Mesendoderm (in vitro differentiated cells): ENCODE data around the gene FADS2.
"Not testable (repeated sequence)": the region's sequence is repeated elsewhere in the genome, so short reads cannot be mapped to it uniquely, and the experiment has no call there.

Source experiments
- DNase-seq: peaks from one replicate; pipeline ENCODE4 v3.0.0; 2013
- H2AK5ac ChIP-seq: 2 replicates; pipeline ENCODE4 v1.6.1; 2013; ENCODE audit warnings: low read length, inconsistent platforms
- H2BK120ac ChIP-seq: 2 replicates; pipeline ENCODE4 v1.6.1; 2013; ENCODE audit warnings: low read depth, mild to moderate bottlenecking, low read length, moderate library complexity, mixed read lengths
- H2BK15ac ChIP-seq: replicated peaks from 2 replicates; pipeline ENCODE4 v1.6.1; 2013; ENCODE audit warnings: low read depth, mild to moderate bottlenecking, moderate library complexity
- H2BK5ac ChIP-seq: 2 replicates; pipeline ENCODE4 v1.6.1; 2013; ENCODE audit warnings: low read length, inconsistent platforms
- H3K18ac ChIP-seq: 2 replicates; pipeline ENCODE4 v1.6.1; 2013; ENCODE audit warnings: mild to moderate bottlenecking, low read length, mixed read lengths
- H3K23ac ChIP-seq: one replicate; pipeline ENCODE4 v1.6.1; 2013; ENCODE audit warnings: low read length
- H3K27ac ChIP-seq: 2 replicates; pipeline ENCODE4 v1.5.1; 2013; ENCODE audit warnings: low read depth, mild to moderate bottlenecking, inconsistent platforms, low read length, moderate library complexity
- H3K27me3 ChIP-seq: 2 replicates; pipeline ENCODE4 v1.6.1; 2013; ENCODE audit warnings: low read length, control low read depth, mild to moderate bottlenecking, inconsistent platforms; ENCODE audit not compliant: insufficient read depth, poor library complexity
- H3K36me3 ChIP-seq: 2 replicates; pipeline ENCODE4 v1.6.1; 2013; ENCODE audit warnings: low read length, inconsistent platforms; ENCODE audit not compliant: control insufficient read depth, insufficient read depth
- H3K4ac ChIP-seq: one replicate; pipeline ENCODE4 v1.6.1; 2013; ENCODE audit warnings: low read depth, mild to moderate bottlenecking, low read length, moderate library complexity
- H3K4me1 ChIP-seq: 2 replicates; pipeline ENCODE4 v1.6.1; 2013; ENCODE audit warnings: low read depth, low read length, inconsistent platforms; ENCODE audit not compliant: control insufficient read depth
- H3K4me2 ChIP-seq: 2 replicates; pipeline ENCODE4 v1.6.1; 2013; ENCODE audit warnings: low read length
- H3K4me3 ChIP-seq: 2 replicates; pipeline ENCODE4 v1.5.1; 2013; ENCODE audit warnings: mild to moderate bottlenecking, low read length
- H3K56ac ChIP-seq: one replicate; pipeline ENCODE4 v1.6.1; 2013; ENCODE audit warnings: low read length
- H3K79me1 ChIP-seq: 2 replicates; pipeline ENCODE4 v1.6.1; 2013; ENCODE audit warnings: low read length, inconsistent platforms
- H3K79me2 ChIP-seq: 2 replicates; pipeline ENCODE4 v1.6.1; 2013; ENCODE audit warnings: mild to moderate bottlenecking, low read length; ENCODE audit not compliant: control insufficient read depth, insufficient read depth
- H3K9ac ChIP-seq: 2 replicates; pipeline ENCODE4 v1.6.1; 2013; ENCODE audit warnings: low read length, inconsistent platforms
- H4K5ac ChIP-seq: one replicate; pipeline ENCODE4 v1.6.1; 2013; ENCODE audit warnings: low read length
- H4K8ac ChIP-seq: one replicate; pipeline ENCODE4 v1.6.1; 2013; ENCODE audit warnings: low read depth, mild to moderate bottlenecking, control low read depth, low read length, moderate library complexity
- WGBS: extraction: QIAGEN DNeasy Blood & Tissue Kit; methylation state at CpG from one replicate; pipeline ENCODE4 v1.1.7; 2013; ENCODE audit warnings: low lambda C conversion rate, missing lambda C conversion rate; ENCODE audit not compliant: insufficient coverage; ENCODE audit errors: extremely low coverage; 5-methylcytosine and 5-hydroxymethylcytosine counted together

Gene FADS2

GRCh38 chr11:61879152-61879551 lies 51.1 kb downstream of the FADS2 start:
- Histone ChIP-seq H3K36me3 (no peaks in the 10 kb centered on the region), H3K79me1 (no peaks in the 10 kb centered on the region), H3K23ac (no peak overlapping the region), H3K27me3 (no peaks in the 10 kb centered on the region), H3K18ac (no peak overlapping the region), H2BK5ac (no peak overlapping the region), H2AK5ac (no peak overlapping the region), H4K8ac (no peak overlapping the region), H3K9ac (no peak overlapping the region), H3K4me3 (no peak overlapping the region), H2BK15ac (no peak overlapping the region), H2BK120ac (no peak overlapping the region), H3K4ac (no peak overlapping the region), H3K4me1 (peaks cover 6% of the 10 kb centered on the region), H3K27ac (no peak overlapping the region), H3K4me2 (no peak overlapping the region), H3K79me2 (no peaks in the 10 kb centered on the region), H3K56ac (no peak overlapping the region), H4K5ac (no peak overlapping the region)
- no CpG with 5 or more reads among the region's 7 CpGs for WGBS
- no peak for DNase-seq

GRCh38 chr11:61880031-61880430 lies 51.9 kb downstream of the FADS2 start:
- H3K27ac ChIP-seq = no peak overlapping the region
- peak overlapping the region; percentile 75 for H3K56ac ChIP-seq
- no peak for DNase-seq
- H3K79me1 ChIP-seq = no peaks in the 10 kb centered on the region
- H3K4me3 ChIP-seq = no peak overlapping the region
- H4K8ac ChIP-seq = no peak overlapping the region
- no peak overlapping the region for H2BK120ac ChIP-seq
- H2AK5ac ChIP-seq = peak overlapping the region; percentile 86
- H3K36me3 ChIP-seq = no peaks in the 10 kb centered on the region
- no peaks in the 10 kb centered on the region for H3K27me3 ChIP-seq
- no peak overlapping the region for H4K5ac ChIP-seq
- no peak overlapping the region for H3K18ac ChIP-seq
- no peak overlapping the region for H3K4me2 ChIP-seq
- no peaks in the 10 kb centered on the region for H3K79me2 ChIP-seq
- H3K4me1 ChIP-seq = peaks cover 6% of the 10 kb centered on the region
- H2BK15ac ChIP-seq = no peak overlapping the region
- no CpG with 5 or more reads among the region's 11 CpGs for WGBS
- peak overlapping the region; percentile 16 for H3K9ac ChIP-seq
- no peak overlapping the region for H3K4ac ChIP-seq
- no peak overlapping the region for H3K23ac ChIP-seq
- H2BK5ac ChIP-seq = peak overlapping the region; percentile 35

- Histone ChIP-seq H3K4me1 (peaks cover 6% of the 10 kb centered on the region), H3K18ac (no peak overlapping the region), H3K56ac (peak overlapping the region; percentile 75), H2BK15ac (no peak overlapping the region), H2BK5ac (no peak overlapping the region), H3K4me2 (no peak overlapping the region), H2BK120ac (no peak overlapping the region), H3K36me3 (no peaks in the 10 kb centered on the region), H3K27ac (no peak overlapping the region), H4K5ac (no peak overlapping the region), H3K23ac (no peak overlapping the region), H3K79me2 (no peaks in the 10 kb centered on the region), H3K9ac (no peak overlapping the region), H4K8ac (no peak overlapping the region), H2AK5ac (peak overlapping the region; percentile 86), H3K4me3 (no peak overlapping the region), H3K4ac (no peak overlapping the region), H3K79me1 (no peaks in the 10 kb centered on the region), H3K27me3 (no peaks in the 10 kb centered on the region)
- DNase-seq = no peak
- WGBS = no CpG with 5 or more reads among the region's 6 CpGs
Observed at GRCh38 chr11:61880454-61880853, 52.4 kb downstream of the FADS2 start.

GRCh38 chr11:61881397-61881796 lies 53.3 kb downstream of the FADS2 start:
- peaks cover 6% of the 10 kb centered on the region for H3K4me1 ChIP-seq
- H2BK120ac ChIP-seq = no peak overlapping the region
- H4K8ac ChIP-seq = no peak overlapping the region
- peak overlapping the region; percentile 40 for H3K56ac ChIP-seq
- H2BK15ac ChIP-seq = no peak overlapping the region
- no peaks in the 10 kb centered on the region for H3K79me2 ChIP-seq
- H3K18ac ChIP-seq = no peak overlapping the region
- H3K36me3 ChIP-seq = no peaks in the 10 kb centered on the region
- peak overlapping the region; percentile 85 for H2BK5ac ChIP-seq
- no CpG with 5 or more reads among the region's 3 CpGs for WGBS
- no peak overlapping the region for H3K23ac ChIP-seq
- no peak overlapping the region for H3K4ac ChIP-seq
- peak overlapping the region; percentile 19 for H3K9ac ChIP-seq
- no peak overlapping the region for H4K5ac ChIP-seq
- H3K27ac ChIP-seq = peak overlapping the region; percentile 42
- H3K27me3 ChIP-seq = no peaks in the 10 kb centered on the region
- peak overlapping the region; percentile 15 for H3K4me2 ChIP-seq
- no peaks in the 10 kb centered on the region for H3K79me1 ChIP-seq
- peak; percentile 88 for DNase-seq
- no peak overlapping the region for H2AK5ac ChIP-seq
- H3K4me3 ChIP-seq = no peak overlapping the region

- H3K79me1 ChIP-seq, H3K27ac ChIP-seq, H2BK5ac ChIP-seq: not testable (repeated sequence)
Observed at GRCh38 chr11:61882267-61882666, 54.2 kb downstream of the FADS2 start.

GRCh38 chr11:61882879-61883278 lies 54.8 kb downstream of the FADS2 start:
- H3K27ac ChIP-seq = no peak overlapping the region
- no peak overlapping the region for H3K4me3 ChIP-seq
- H3K4me1 ChIP-seq = peaks cover 6% of the 10 kb centered on the region
- no peak overlapping the region for H3K9ac ChIP-seq
- no peak overlapping the region for H2BK120ac ChIP-seq
- H3K56ac ChIP-seq = no peak overlapping the region
- H3K79me2 ChIP-seq = no peaks in the 10 kb centered on the region
- no peak overlapping the region for H3K23ac ChIP-seq
- no peak overlapping the region for H3K4ac ChIP-seq
- H3K4me2 ChIP-seq = no peak overlapping the region
- H4K8ac ChIP-seq = no peak overlapping the region
- WGBS = no CpG with 5 or more reads among the region's 6 CpGs
- H2BK5ac ChIP-seq = no peak overlapping the region
- H2BK15ac ChIP-seq = no peak overlapping the region
- no peaks in the 10 kb centered on the region for H3K79me1 ChIP-seq
- no peaks in the 10 kb centered on the region for H3K36me3 ChIP-seq
- peak overlapping the region; percentile 32 for H2AK5ac ChIP-seq
- no peak overlapping the region for H3K18ac ChIP-seq
- H3K27me3 ChIP-seq = no peaks in the 10 kb centered on the region
- H4K5ac ChIP-seq = no peak overlapping the region
- DNase-seq = no peak

More at GRCh38 chr11:61882267-61882666, 54.2 kb downstream of the FADS2 start:
- H2BK15ac ChIP-seq, H3K4ac ChIP-seq, H2BK120ac ChIP-seq, H3K79me2 ChIP-seq, H3K27me3 ChIP-seq, H3K9ac ChIP-seq, H4K5ac ChIP-seq, H3K18ac ChIP-seq, DNase-seq, H3K4me1 ChIP-seq, H3K36me3 ChIP-seq, H3K23ac ChIP-seq, H3K56ac ChIP-seq, H2AK5ac ChIP-seq, H3K4me3 ChIP-seq, H3K4me2 ChIP-seq, H4K8ac ChIP-seq: not testable (repeated sequence)
- no CpG with 5 or more reads among the region's 3 CpGs for WGBS
